Memory B cell (primary cell): ENCODE results near the gene TNNT1.

ENCODE experiments used
- ATAC-seq: fragments of 150-1000 bp; cut with Tn5 transposase; 2 replicates; pipeline ENCODE4 v1.10.0; 2021; ENCODE audit warnings: low read depth, mild to moderate bottlenecking, moderate library complexity
- DNase-seq, 2 donors: peaks; one replicate each; pipeline ENCODE4 v3.0.0; 2022; ENCODE audit warnings: low spot score in 2 of 2
- H3K27ac Mint-ChIP-seq: one replicate; pipeline ENCODE4 v1.8.0; 2022; ENCODE audit warnings: mild to moderate bottlenecking, moderate library complexity, mixed read lengths
- H3K27me3 Mint-ChIP-seq: one replicate; pipeline ENCODE4 v1.8.0; 2022; ENCODE audit warnings: mixed read lengths
- H3K36me3 Mint-ChIP-seq: one replicate; pipeline ENCODE4 v1.8.0; 2022; ENCODE audit warnings: mild to moderate bottlenecking, mixed read lengths
- H3K4me1 Mint-ChIP-seq: one replicate; pipeline ENCODE4 v1.8.0; 2022; ENCODE audit warnings: mixed read lengths
- H3K4me3 Mint-ChIP-seq: one replicate; pipeline ENCODE4 v1.8.0; 2022; ENCODE audit warnings: mild to moderate bottlenecking, moderate library complexity, mixed read lengths
- H3K9me3 Mint-ChIP-seq: one replicate; pipeline ENCODE4 v1.8.0; 2022; ENCODE audit warnings: mixed read lengths

The TNNT1 gene

DNA sequence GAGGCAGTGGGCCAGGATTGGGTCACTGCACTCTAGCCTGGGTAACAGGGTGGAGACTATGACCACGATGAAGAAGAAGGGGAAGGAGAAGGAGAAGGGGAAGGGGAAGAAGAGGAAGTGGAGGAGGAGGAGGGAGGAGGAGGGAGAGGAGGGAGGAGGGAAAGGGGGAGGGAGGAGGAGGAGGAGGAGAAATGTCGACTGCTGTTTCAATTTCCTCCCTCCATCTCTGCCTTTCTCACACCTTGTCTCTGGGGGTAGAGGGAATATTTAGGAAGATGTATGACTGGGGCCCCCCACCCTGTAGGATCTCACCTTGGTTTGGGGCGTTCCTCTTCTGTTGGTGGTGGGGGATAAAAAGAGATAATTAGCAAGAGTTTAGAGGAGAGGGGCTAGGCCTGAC, 3.8 kb downstream of the TNNT1 start:
- Mint-ChIP-seq H3K36me3 (no peaks in the 10 kb centered on the region), H3K27ac (no peak overlapping the region), H3K4me3 (no peak overlapping the region), H3K27me3 (peaks cover 34% of the 10 kb centered on the region), H3K9me3 (no peaks in the 10 kb centered on the region), H3K4me1 (peaks cover 12% of the 10 kb centered on the region)
- ATAC-seq (no peak), DNase-seq (no peak)

DNA sequence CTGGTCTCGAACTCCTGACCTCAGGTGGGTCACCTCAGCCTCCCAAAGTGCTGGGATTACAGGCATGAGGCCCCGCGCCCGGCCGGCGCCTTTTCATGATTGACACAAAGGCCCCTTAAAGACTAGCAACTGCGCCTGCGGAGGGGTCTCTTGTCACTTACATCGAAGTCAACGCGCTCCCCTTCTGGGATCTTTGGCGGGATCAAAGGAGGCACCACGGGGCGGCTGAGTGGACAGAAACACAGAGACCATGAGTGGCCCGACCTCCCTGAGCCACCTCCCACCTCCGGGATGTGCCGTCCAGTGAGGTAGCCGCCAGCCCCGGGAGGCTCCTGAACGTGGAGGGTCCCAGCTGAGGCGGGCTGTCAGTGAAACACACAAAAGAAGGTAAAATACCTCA, 7.3 kb downstream of the TNNT1 start:
- H3K4me3 Mint-ChIP-seq, result no peak overlapping the region
- H3K4me1 Mint-ChIP-seq, result peaks cover 8% of the 10 kb centered on the region
- H3K27me3 Mint-ChIP-seq, result peaks cover 34% of the 10 kb centered on the region
- no peak overlapping the region for H3K27ac Mint-ChIP-seq
- H3K36me3 Mint-ChIP-seq, result no peaks in the 10 kb centered on the region
- no peak for ATAC-seq
- no peak for DNase-seq
- H3K9me3 Mint-ChIP-seq, result no peaks in the 10 kb centered on the region

DNA sequence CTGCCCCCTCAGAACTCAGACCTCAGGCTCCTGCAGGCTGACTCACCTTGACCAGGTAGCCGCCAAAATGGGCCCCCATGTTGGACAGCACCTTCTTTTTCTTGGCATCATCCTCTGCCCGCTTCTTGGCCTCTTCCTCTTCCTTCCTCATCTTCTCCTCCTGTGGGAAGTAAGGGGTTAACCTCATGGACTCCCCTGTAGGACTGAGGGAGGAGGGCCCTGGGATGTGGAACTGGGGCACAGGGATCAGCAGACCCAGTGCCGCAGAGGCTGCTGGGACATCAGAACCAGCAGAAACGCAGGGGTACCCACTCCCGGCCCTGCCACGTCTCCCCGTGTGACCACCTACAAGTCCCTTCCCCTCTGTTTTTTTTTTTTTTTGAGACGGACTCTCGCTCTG, 11.1 kb downstream of the TNNT1 start:
- no peaks in the 10 kb centered on the region for H3K9me3 Mint-ChIP-seq
- H3K4me1 Mint-ChIP-seq, result peaks cover 5% of the 10 kb centered on the region
- H3K27ac Mint-ChIP-seq, result no peak overlapping the region
- no peaks in the 10 kb centered on the region for H3K36me3 Mint-ChIP-seq
- H3K27me3 Mint-ChIP-seq, result peaks cover 23% of the 10 kb centered on the region
- no peak for DNase-seq
- no peak for ATAC-seq
- H3K4me3 Mint-ChIP-seq, result no peak overlapping the region

DNA sequence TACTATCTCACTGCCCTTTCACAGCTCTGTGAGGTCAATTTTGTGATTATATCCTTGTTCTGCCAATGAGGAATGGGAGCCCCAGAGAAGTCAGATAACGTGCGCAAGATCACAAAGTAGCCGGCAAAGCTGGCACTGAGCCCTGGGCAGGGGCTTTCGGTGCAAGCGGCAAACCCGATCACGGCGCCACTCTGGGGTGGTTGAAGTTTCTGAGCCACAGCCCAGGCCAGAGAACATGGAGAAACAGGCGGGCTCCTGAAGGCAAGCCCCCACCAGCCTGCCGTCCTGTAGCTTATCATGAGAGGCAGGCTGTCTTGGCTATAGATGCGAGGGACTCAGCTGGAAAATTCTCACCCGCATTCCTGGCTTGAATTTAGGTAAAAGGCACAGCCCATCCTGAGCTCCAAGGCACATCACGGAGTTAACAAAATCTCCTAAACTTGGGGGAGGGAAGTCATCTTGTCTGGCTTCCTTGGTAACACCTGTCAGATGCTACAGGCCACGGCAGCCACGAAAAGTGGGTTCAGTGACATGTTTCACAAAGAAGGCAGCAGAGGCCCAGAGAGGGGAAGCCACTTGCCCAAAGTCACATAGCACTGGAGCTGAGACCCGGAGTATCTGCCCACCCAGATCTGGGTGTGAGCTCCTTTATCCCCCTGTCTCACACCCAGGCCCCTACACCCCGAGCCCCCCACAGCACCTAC, 12.5 kb downstream of the TNNT1 start:
- Mint-ChIP-seq H3K27ac (no peak overlapping the region), H3K4me3 (no peak overlapping the region), H3K27me3 (peaks cover 23% of the 10 kb centered on the region), H3K9me3 (no peaks in the 10 kb centered on the region), H3K36me3 (no peaks in the 10 kb centered on the region), H3K4me1 (peaks cover 5% of the 10 kb centered on the region)
- DNase-seq, result no peak
- no peak for ATAC-seq

- H3K9me3 Mint-ChIP-seq, result no peaks in the 10 kb centered on the region
- no peak for DNase-seq
- no peak overlapping the region for H3K27ac Mint-ChIP-seq
- no peak for ATAC-seq
- peaks cover 3% of the 10 kb centered on the region for H3K4me1 Mint-ChIP-seq
- no peak overlapping the region for H3K4me3 Mint-ChIP-seq
- peaks cover 28% of the 10 kb centered on the region for H3K27me3 Mint-ChIP-seq
- H3K36me3 Mint-ChIP-seq, result no peaks in the 10 kb centered on the region
Measured at GRCh38 chr19:55134736-55135135, 14.3 kb downstream of the TNNT1 start.

GRCh38 chr19:55133639-55134444, 15.2 kb downstream of the TNNT1 start:
- H3K27ac Mint-ChIP-seq, result no peak overlapping the region
- no peaks in the 10 kb centered on the region for H3K9me3 Mint-ChIP-seq
- DNase-seq (no peak), ATAC-seq (peak; percentile 76)
- peaks cover 27% of the 10 kb centered on the region for H3K27me3 Mint-ChIP-seq
- peak overlapping the region; percentile 45 for H3K4me3 Mint-ChIP-seq
- H3K4me1 Mint-ChIP-seq, result peaks cover 3% of the 10 kb centered on the region
- no peaks in the 10 kb centered on the region for H3K36me3 Mint-ChIP-seq

DNA sequence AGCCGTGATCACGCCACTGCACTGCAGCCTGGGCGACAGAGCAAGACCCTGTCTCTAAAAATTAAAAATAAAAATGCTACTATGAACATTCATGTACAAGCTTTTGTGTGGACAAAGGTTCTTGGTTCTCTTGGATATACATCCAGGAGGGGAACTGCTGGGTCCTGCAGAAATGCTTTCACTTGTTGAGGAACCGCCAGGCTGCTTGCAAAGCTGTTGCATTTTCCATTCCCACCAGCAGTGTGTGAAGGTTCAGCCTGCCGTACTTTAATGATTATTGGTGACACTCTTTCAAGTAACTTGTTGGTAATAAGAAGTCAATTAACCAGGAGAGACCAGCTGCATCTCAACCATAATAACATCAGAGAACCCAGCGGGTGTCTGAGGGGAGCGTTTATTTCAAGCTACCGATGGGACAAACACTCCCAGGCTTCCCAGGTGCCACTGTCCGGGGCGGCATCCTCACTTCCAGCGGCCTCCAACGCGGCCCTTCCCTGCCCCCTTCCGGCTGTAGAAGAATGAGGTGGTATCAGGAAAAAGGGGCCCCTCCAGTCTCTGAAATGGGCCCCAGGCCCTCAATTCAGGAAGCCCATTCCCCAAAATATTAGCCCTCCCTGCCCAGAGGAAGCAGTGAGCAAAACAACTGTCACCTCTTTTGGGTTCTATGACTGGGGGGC, 16.4 kb downstream of the TNNT1 start:
- no peaks in the 10 kb centered on the region for H3K36me3 Mint-ChIP-seq
- ATAC-seq, result no peak
- H3K27ac Mint-ChIP-seq, result no peak overlapping the region
- H3K9me3 Mint-ChIP-seq, result no peaks in the 10 kb centered on the region
- DNase-seq, result no peak
- H3K27me3 Mint-ChIP-seq, result peaks cover 27% of the 10 kb centered on the region
- peaks cover 3% of the 10 kb centered on the region for H3K4me1 Mint-ChIP-seq
- no peak overlapping the region for H3K4me3 Mint-ChIP-seq

DNA sequence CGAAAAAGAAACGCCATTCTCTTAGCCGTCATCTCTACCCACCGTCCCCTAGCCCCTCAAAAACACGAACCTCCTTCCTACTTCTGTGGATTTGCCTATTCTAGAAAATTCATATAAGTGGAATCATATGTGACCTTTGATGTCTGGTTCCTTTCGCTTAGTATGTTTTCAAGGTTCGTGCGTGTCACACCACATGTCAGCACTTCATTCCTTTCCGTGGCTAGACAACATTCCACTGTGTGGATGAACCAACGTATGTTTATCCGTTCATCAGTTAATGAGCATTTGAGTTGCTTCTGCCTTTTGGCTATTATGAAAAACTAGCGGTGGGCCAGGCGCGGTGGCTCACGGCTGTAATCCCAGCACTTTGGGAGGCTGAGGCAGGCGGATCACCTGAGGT, 17.6 kb downstream of the TNNT1 start:
- Mint-ChIP-seq H3K27ac (no peak overlapping the region), H3K4me3 (no peak overlapping the region), H3K9me3 (no peaks in the 10 kb centered on the region), H3K27me3 (peaks cover 32% of the 10 kb centered on the region), H3K4me1 (peaks cover 3% of the 10 kb centered on the region), H3K36me3 (no peaks in the 10 kb centered on the region)
- ATAC-seq (no peak), DNase-seq (no peak)

- no peak for ATAC-seq
- H3K9me3 Mint-ChIP-seq, result peaks cover 1% of the 10 kb centered on the region
- H3K4me1 Mint-ChIP-seq, result peaks cover 31% of the 10 kb centered on the region
- no peak overlapping the region for H3K27ac Mint-ChIP-seq
- DNase-seq, result no peak
- H3K27me3 Mint-ChIP-seq, result peaks cover 12% of the 10 kb centered on the region
- H3K36me3 Mint-ChIP-seq, result no peaks in the 10 kb centered on the region
- peak overlapping the region; percentile 44 for H3K4me3 Mint-ChIP-seq
Measured at GRCh38 chr19:55119053-55119452, 30.0 kb downstream of the TNNT1 start.

DNA sequence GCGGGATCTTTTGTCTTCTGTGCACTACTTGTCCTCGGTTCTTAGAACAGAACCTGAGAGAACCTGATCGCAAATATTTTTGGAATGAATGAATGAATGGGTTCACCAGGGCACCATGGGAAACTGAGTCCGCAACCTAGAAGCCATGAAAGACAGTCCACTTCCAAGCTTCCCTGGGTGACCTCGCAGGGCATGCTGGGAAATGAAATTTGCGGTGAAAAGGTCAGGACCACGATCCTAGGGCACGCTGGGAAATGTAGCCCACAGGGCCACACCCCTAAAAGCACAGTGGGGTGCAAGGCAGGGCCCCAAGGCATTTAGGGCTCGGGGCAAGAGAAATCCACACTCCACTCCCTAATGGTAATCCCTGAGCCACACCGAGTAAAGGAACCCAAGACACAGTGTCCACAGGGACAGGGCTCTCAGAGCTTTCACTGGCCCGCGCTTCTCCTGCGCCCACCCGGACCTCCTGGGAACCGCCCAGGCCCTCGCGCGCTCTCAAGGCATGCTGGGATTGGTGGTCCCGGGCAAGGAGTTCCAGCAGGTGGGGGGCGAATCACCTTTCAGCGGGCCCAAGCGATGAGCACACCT, 30.5 kb downstream of the TNNT1 start:
- H3K9me3 Mint-ChIP-seq, result peaks cover 1% of the 10 kb centered on the region
- DNase-seq, result no peak
- H3K27me3 Mint-ChIP-seq, result peaks cover 8% of the 10 kb centered on the region
- H3K27ac Mint-ChIP-seq, result no peak overlapping the region
- peak overlapping the region; percentile 98 for H3K4me3 Mint-ChIP-seq
- peaks cover 34% of the 10 kb centered on the region for H3K4me1 Mint-ChIP-seq
- no peaks in the 10 kb centered on the region for H3K36me3 Mint-ChIP-seq
- no peak for ATAC-seq

GRCh38 chr19:55117663-55118391, 31.2 kb downstream of the TNNT1 start:
- Mint-ChIP-seq H3K4me3 (peak overlapping the region; percentile 98), H3K27ac (peak overlapping the region; percentile 83), H3K9me3 (peaks cover 1% of the 10 kb centered on the region), H3K4me1 (peaks cover 36% of the 10 kb centered on the region), H3K36me3 (no peaks in the 10 kb centered on the region), H3K27me3 (peaks cover 3% of the 10 kb centered on the region)
- DNase-seq (peak; percentile 88), ATAC-seq (peak; percentile 88)

DNA sequence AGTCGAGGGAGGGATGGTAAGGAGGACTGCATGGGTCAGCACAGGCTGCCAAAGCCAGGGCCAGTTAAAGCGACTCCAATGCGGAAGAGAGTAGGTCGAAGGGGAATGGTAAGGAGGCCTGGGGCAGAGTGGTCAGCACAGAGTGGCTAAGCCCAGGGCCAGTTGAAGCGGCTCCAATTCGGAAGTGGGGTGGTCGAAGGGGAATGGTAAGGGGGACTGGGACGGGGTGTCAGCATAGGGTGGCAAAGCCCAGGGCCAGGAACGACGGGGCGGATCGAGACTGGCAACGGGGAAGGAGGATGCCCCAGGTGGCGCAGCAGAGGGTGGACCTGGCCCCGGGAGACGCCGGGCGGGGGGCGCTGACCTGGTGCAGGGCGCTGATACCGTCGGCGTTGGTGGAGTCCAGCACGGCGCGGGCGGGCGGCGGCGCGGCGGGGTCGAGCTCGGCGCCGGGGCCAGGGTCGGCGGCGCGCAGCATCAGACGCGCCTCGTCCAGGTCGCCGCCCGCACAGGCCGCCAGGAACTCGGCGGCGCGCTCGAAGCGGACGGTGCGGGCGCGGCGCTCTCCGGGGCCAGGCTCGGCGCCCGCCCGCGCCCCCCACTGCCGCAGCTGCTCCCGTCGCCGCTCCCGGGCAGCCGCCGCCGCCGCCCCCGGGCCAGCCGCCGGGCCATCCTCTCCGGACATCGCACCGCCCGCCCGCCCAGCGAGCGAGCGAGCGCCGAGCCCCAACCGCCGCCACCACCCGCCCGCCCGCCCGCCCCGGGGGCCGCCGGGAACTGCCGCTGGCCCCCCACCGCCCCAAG, 31.9 kb downstream of the TNNT1 start, which contains the start of gene PPP1R12C:
TSS of gene PPP1R12C (minus strand) at position 779 of the 804 bp plus-strand sequence. CDS start at position 685, 94 bp downstream.
- peak within 1 kb of the TSS; percentile 90 for H3K27ac Mint-ChIP-seq
- H3K9me3 Mint-ChIP-seq, result peaks cover 1% of the 10 kb centered on the region
- H3K4me3 Mint-ChIP-seq, result peak within 1 kb of the TSS; percentile 98
- H3K27me3 Mint-ChIP-seq, result no peaks in the 10 kb centered on the region
- DNase-seq (no peak), ATAC-seq (peak; percentile 30)
- no peaks in the 10 kb centered on the region for H3K36me3 Mint-ChIP-seq
- H3K4me1 Mint-ChIP-seq, result peaks cover 36% of the 10 kb centered on the region
